HG02840 (cell line): ENCODE results near the gene NPLOC4.

Source experiments
- ATAC-seq: cut with Tn5 transposase; IDR thresholded peaks from one replicate; pipeline ENCODE4 v1.9.1; 2021; ENCODE audit warnings: mild to moderate bottlenecking, moderate library complexity, moderate number of reproducible peaks; ENCODE audit not compliant: unreplicated experiment, low FRiP score

NPLOC4 gene

GRCh38 chr17:81665205-81666091, 28.5 kb upstream of the NPLOC4 start:
- ATAC-seq = no peak

- ATAC-seq = no peak
Observed at GRCh38 chr17:81664051-81664470, 27.1 kb upstream of the NPLOC4 start.

GRCh38 chr17:81662002-81662401, 25.1 kb upstream of the NPLOC4 start:
- no peak for ATAC-seq

GRCh38 chr17:81660441-81660840, 23.5 kb upstream of the NPLOC4 start:
- no peak for ATAC-seq

- no peak for ATAC-seq
Observed at GRCh38 chr17:81659038-81659437, 22.1 kb upstream of the NPLOC4 start.

- no peak for ATAC-seq
Observed at GRCh38 chr17:81656835-81657234, 19.9 kb upstream of the NPLOC4 start.

GRCh38 chr17:81656118-81656743, 19.3 kb upstream of the NPLOC4 start, which contains the start of gene PDE6G:
TSS of gene PDE6G (minus strand) at chr17:81656542. CDS start at chr17:81653305, 3,237 bp downstream.
- no peak for ATAC-seq

- no peak for ATAC-seq
Observed at GRCh38 chr17:81655378-81656117, 18.6 kb upstream of the NPLOC4 start.

- no peak for ATAC-seq
Observed at GRCh38 chr17:81652906-81653771, 16.2 kb upstream of the NPLOC4 start.

- ATAC-seq = no peak
Observed at GRCh38 chr17:81651692-81652091, 14.8 kb upstream of the NPLOC4 start.

GRCh38 chr17:81650951-81651350, 14.0 kb upstream of the NPLOC4 start:
- no peak for ATAC-seq

- no peak for ATAC-seq
Observed at GRCh38 chr17:81648707-81649085, 11.8 kb upstream of the NPLOC4 start.

GRCh38 chr17:81648013-81648706, 11.2 kb upstream of the NPLOC4 start:
- no peak for ATAC-seq

GRCh38 chr17:81647640-81648012, 10.7 kb upstream of the NPLOC4 start:
- no peak for ATAC-seq

GRCh38 chr17:81646869-81647600, 10.1 kb upstream of the NPLOC4 start:
- ATAC-seq = no peak

- ATAC-seq = no peak
Observed at GRCh38 chr17:81644976-81645952, 8.4 kb upstream of the NPLOC4 start.

- no peak for ATAC-seq
Observed at GRCh38 chr17:81644496-81644895, 7.6 kb upstream of the NPLOC4 start.
